Measurements from ENCODE around the gene SLC27A3. TPM values are rescaled to one million over a fixed set of nuclear protein-coding genes. Genes with fewer than 3 reads are reported as not detected.
A peak's percentile ranks its signal among the peaks of the same experiment; 100 is the strongest.

The SLC27A3 gene
- polyA plus RNA-seq, 4 donors, result 5.4 to 50.4 (median 16.9) TPM

GRCh38 chr1:153768316-153769181 lies 6.7 kb upstream of the SLC27A3 start:
- Histone ChIP-seq H3K27me3 (ENCODE audit: control insufficient read depth in 3 of 3, insufficient read depth in 3 of 3, low read length in 3 of 3) (no peaks in the 10 kb centered on the region), H3K36me3 (ENCODE audit: control insufficient read depth in 3 of 3, insufficient read depth in 2 of 3, low read depth in 1 of 3, low read length in 3 of 3) (peaks cover 5 to 85% (median 13%) of the 10 kb centered on the region in 3 donors), H3K4me1 (ENCODE audit: control insufficient read depth in 3 of 3, insufficient read depth in 2 of 3, low read depth in 1 of 3, low read length in 2 of 3) (peaks cover 0 to 39% (median 0%) of the 10 kb centered on the region in 3 donors), H3K4me3 (ENCODE audit: low read depth in 1 of 3, low read length in 3 of 3) (no peak overlapping the region), H3K27ac (ENCODE audit: low read depth in 1 of 3, low read length in 2 of 3) (peak overlapping the region in 1 of 3 donors; percentile 85), H3K9me3 (ENCODE audit: control insufficient read depth in 2 of 2, insufficient read depth in 1 of 2, low read depth in 1 of 2, low read length in 1 of 2) (no peaks in the 10 kb centered on the region)
- peak; percentile 72 to 78 for DNase-seq
- WGBS, 3 donors, result 52 to 71% (median 71%) methylated on average over 4 of the region's 4 CpGs
- FAIRE-seq, result no peak

GRCh38 chr1:153769221-153769620 lies 6.0 kb upstream of the SLC27A3 start:
- H3K4me3 ChIP-seq (ENCODE audit: low read depth in 1 of 3, low read length in 3 of 3), result no peak overlapping the region
- FAIRE-seq, result no peak
- H3K27ac ChIP-seq (ENCODE audit: low read depth in 1 of 3, low read length in 2 of 3), result peak overlapping the region in 2 of 3 donors; percentile 8 to 85
- peaks cover 0 to 32% (median 0%) of the 10 kb centered on the region in 3 donors for H3K4me1 ChIP-seq (ENCODE audit: control insufficient read depth in 3 of 3, insufficient read depth in 2 of 3, low read depth in 1 of 3, low read length in 2 of 3)
- H3K36me3 ChIP-seq (ENCODE audit: control insufficient read depth in 3 of 3, insufficient read depth in 2 of 3, low read depth in 1 of 3, low read length in 3 of 3), result peaks cover 5 to 83% (median 13%) of the 10 kb centered on the region in 3 donors
- no peaks in the 10 kb centered on the region for H3K9me3 ChIP-seq (ENCODE audit: control insufficient read depth in 2 of 2, insufficient read depth in 1 of 2, low read depth in 1 of 2, low read length in 1 of 2)
- H3K27me3 ChIP-seq (ENCODE audit: control insufficient read depth in 3 of 3, insufficient read depth in 3 of 3, low read length in 3 of 3), result no peaks in the 10 kb centered on the region
- WGBS, 3 donors, result 84 to 91% (median 86%) methylated on average over 3 of the region's 3 CpGs
- DNase-seq, result no peak

- no peak for FAIRE-seq
Measured at GRCh38 chr1:153770797-153771196, 4.4 kb upstream of the SLC27A3 start.

GRCh38 chr1:153771261-153771660 lies 3.9 kb upstream of the SLC27A3 start:
- FAIRE-seq (no peak), DNase-seq (no peak)
- Histone ChIP-seq H3K27me3 (ENCODE audit: control insufficient read depth in 3 of 3, insufficient read depth in 3 of 3, low read length in 3 of 3) (no peaks in the 10 kb centered on the region), H3K4me1 (ENCODE audit: control insufficient read depth in 3 of 3, insufficient read depth in 2 of 3, low read depth in 1 of 3, low read length in 2 of 3) (peaks cover 0 to 34% (median 3%) of the 10 kb centered on the region in 3 donors), H3K4me3 (ENCODE audit: low read depth in 1 of 3, low read length in 3 of 3) (no peak overlapping the region), H3K36me3 (ENCODE audit: control insufficient read depth in 3 of 3, insufficient read depth in 2 of 3, low read depth in 1 of 3, low read length in 3 of 3) (peaks cover 2 to 72% (median 13%) of the 10 kb centered on the region in 3 donors), H3K27ac (ENCODE audit: low read depth in 1 of 3, low read length in 2 of 3) (no peak overlapping the region), H3K9me3 (ENCODE audit: control insufficient read depth in 2 of 2, insufficient read depth in 1 of 2, low read depth in 1 of 2, low read length in 1 of 2) (no peaks in the 10 kb centered on the region)
- 89 to 100% (median 91%) methylated on average over 2 of the region's 2 CpGs for WGBS, 3 donors

More at GRCh38 chr1:153770797-153771196, 4.4 kb upstream of the SLC27A3 start:
- H3K4me1 ChIP-seq (ENCODE audit: control insufficient read depth in 3 of 3, insufficient read depth in 2 of 3, low read depth in 1 of 3, low read length in 2 of 3), result peaks cover 0 to 31% (median 0%) of the 10 kb centered on the region in 3 donors
- no peak for DNase-seq
- H3K9me3 ChIP-seq (ENCODE audit: control insufficient read depth in 2 of 2, insufficient read depth in 1 of 2, low read depth in 1 of 2, low read length in 1 of 2), result no peaks in the 10 kb centered on the region
- 59 to 89% (median 79%) methylated on average over 11 of the region's 11 CpGs for WGBS, 3 donors
- no peak overlapping the region for H3K27ac ChIP-seq (ENCODE audit: low read depth in 1 of 3, low read length in 2 of 3)
- no peak overlapping the region for H3K4me3 ChIP-seq (ENCODE audit: low read depth in 1 of 3, low read length in 3 of 3)
- H3K27me3 ChIP-seq (ENCODE audit: control insufficient read depth in 3 of 3, insufficient read depth in 3 of 3, low read length in 3 of 3), result no peaks in the 10 kb centered on the region
- peaks cover 2 to 73% (median 13%) of the 10 kb centered on the region in 3 donors for H3K36me3 ChIP-seq (ENCODE audit: control insufficient read depth in 3 of 3, insufficient read depth in 2 of 3, low read depth in 1 of 3, low read length in 3 of 3)

- no peak for DNase-seq
- Histone ChIP-seq H3K27ac (ENCODE audit: low read depth in 1 of 3, low read length in 2 of 3) (no peak overlapping the region), H3K36me3 (ENCODE audit: control insufficient read depth in 3 of 3, insufficient read depth in 2 of 3, low read depth in 1 of 3, low read length in 3 of 3) (peaks cover 2 to 70% (median 13%) of the 10 kb centered on the region in 3 donors), H3K4me1 (ENCODE audit: control insufficient read depth in 3 of 3, insufficient read depth in 2 of 3, low read depth in 1 of 3, low read length in 2 of 3) (peaks cover 0 to 41% (median 8%) of the 10 kb centered on the region in 3 donors), H3K4me3 (ENCODE audit: low read depth in 1 of 3, low read length in 3 of 3) (no peak overlapping the region), H3K27me3 (ENCODE audit: control insufficient read depth in 3 of 3, insufficient read depth in 3 of 3, low read length in 3 of 3) (no peaks in the 10 kb centered on the region), H3K9me3 (ENCODE audit: control insufficient read depth in 2 of 2, insufficient read depth in 1 of 2, low read depth in 1 of 2, low read length in 1 of 2) (no peaks in the 10 kb centered on the region)
- 83 to 93% (median 86%) methylated on average over 19 to 21 of the region's 21 CpGs for WGBS, 3 donors
- no peak for FAIRE-seq
Measured at GRCh38 chr1:153771841-153772593, 3.2 kb upstream of the SLC27A3 start.

GRCh38 chr1:153773096-153773921 lies 1.9 kb upstream of the SLC27A3 start:
- no peaks in the 10 kb centered on the region for H3K9me3 ChIP-seq (ENCODE audit: control insufficient read depth in 2 of 2, insufficient read depth in 1 of 2, low read depth in 1 of 2, low read length in 1 of 2)
- H3K36me3 ChIP-seq (ENCODE audit: control insufficient read depth in 3 of 3, insufficient read depth in 2 of 3, low read depth in 1 of 3, low read length in 3 of 3), result peaks cover 0 to 72% (median 10%) of the 10 kb centered on the region in 3 donors
- peak overlapping the region in 1 of 3 donors; percentile 3 for H3K27ac ChIP-seq (ENCODE audit: low read depth in 1 of 3, low read length in 2 of 3)
- H3K4me3 ChIP-seq (ENCODE audit: low read depth in 1 of 3, low read length in 3 of 3), result no peak overlapping the region
- H3K27me3 ChIP-seq (ENCODE audit: control insufficient read depth in 3 of 3, insufficient read depth in 3 of 3, low read length in 3 of 3), result no peaks in the 10 kb centered on the region
- DNase-seq (no peak), FAIRE-seq (no peak)
- WGBS, 3 donors, result 69 to 77% (median 74%) methylated on average over 12 of the region's 12 CpGs
- peaks cover 0 to 31% (median 8%) of the 10 kb centered on the region in 3 donors for H3K4me1 ChIP-seq (ENCODE audit: control insufficient read depth in 3 of 3, insufficient read depth in 2 of 3, low read depth in 1 of 3, low read length in 2 of 3)

- Histone ChIP-seq H3K4me3 (ENCODE audit: low read depth in 1 of 3, low read length in 3 of 3) (no peak overlapping the region), H3K9me3 (ENCODE audit: control insufficient read depth in 2 of 2, insufficient read depth in 1 of 2, low read depth in 1 of 2, low read length in 1 of 2) (no peaks in the 10 kb centered on the region), H3K36me3 (ENCODE audit: control insufficient read depth in 3 of 3, insufficient read depth in 2 of 3, low read depth in 1 of 3, low read length in 3 of 3) (peaks cover 0 to 75% (median 6%) of the 10 kb centered on the region in 3 donors), H3K27me3 (ENCODE audit: control insufficient read depth in 3 of 3, insufficient read depth in 3 of 3, low read length in 3 of 3) (no peaks in the 10 kb centered on the region), H3K4me1 (ENCODE audit: control insufficient read depth in 3 of 3, insufficient read depth in 2 of 3, low read depth in 1 of 3, low read length in 2 of 3) (peaks cover 0 to 23% (median 8%) of the 10 kb centered on the region in 3 donors), H3K27ac (ENCODE audit: low read depth in 1 of 3, low read length in 2 of 3) (peak overlapping the region in 1 of 3 donors; percentile 86)
- no peak for FAIRE-seq
- WGBS, 3 donors, result 78 to 85% (median 80%) methylated on average over 8 of the region's 8 CpGs
- DNase-seq, result no peak
Measured at GRCh38 chr1:153774026-153774595, 1.1 kb upstream of the SLC27A3 start.

All from small intestine (tissue), 7 donors.